DMS79 (cell line): ENCODE measurements around the gene KCNB1.

Source experiments
- DNase-seq: peaks from one replicate; lab custom pipeline; 2025; lab: John Stamatoyannopoulos, UW

Gene KCNB1

GRCh38 chr20:49497398-49497669, 14.9 kb upstream of the KCNB1 start:
- no peak for DNase-seq

- DNase-seq: no peak
These were observed 14.3 kb upstream of the KCNB1 start for GRCh38 chr20:49496553-49497397.

GRCh38 chr20:49496043-49496442, 13.6 kb upstream of the KCNB1 start:
- DNase-seq: no peak

GRCh38 chr20:49490689-49491088, 8.2 kb upstream of the KCNB1 start:
- no peak for DNase-seq

- DNase-seq: no peak
These were observed 7.2 kb upstream of the KCNB1 start for GRCh38 chr20:49489688-49490087.

GRCh38 chr20:49486064-49486463, 3.6 kb upstream of the KCNB1 start:
- DNase-seq: no peak

GRCh38 chr20:49485563-49485962, 3.1 kb upstream of the KCNB1 start:
- DNase-seq: no peak

GRCh38 chr20:49484180-49485140, 2.0 kb upstream of the KCNB1 start:
- DNase-seq: peak; percentile 45

- DNase-seq: no peak
These were observed 1.2 kb upstream of the KCNB1 start for GRCh38 chr20:49483696-49484123.

GRCh38 chr20:49483018-49483695, 689 bp upstream of the KCNB1 start:
- DNase-seq: no peak

GRCh38 chr20:49482173-49482572, 295 bp downstream of the KCNB1 start:
- no peak for DNase-seq

- DNase-seq: no peak
These were observed 1.4 kb downstream of the KCNB1 start for GRCh38 chr20:49481116-49481515.

- no peak for DNase-seq
These were observed 2.2 kb downstream of the KCNB1 start for GRCh38 chr20:49480236-49480635.

- DNase-seq: no peak
These were observed 2.7 kb downstream of the KCNB1 start for GRCh38 chr20:49479785-49480184.

- no peak for DNase-seq
These were observed 3.4 kb downstream of the KCNB1 start for GRCh38 chr20:49478754-49479689.

GRCh38 chr20:49478266-49478665, 4.2 kb downstream of the KCNB1 start:
- no peak for DNase-seq

- DNase-seq: no peak
These were observed 5.3 kb downstream of the KCNB1 start for GRCh38 chr20:49477200-49477599.

GRCh38 chr20:49476016-49476355, 6.5 kb downstream of the KCNB1 start:
- DNase-seq: no peak

GRCh38 chr20:49475292-49476015, 7.0 kb downstream of the KCNB1 start:
- no peak for DNase-seq

GRCh38 chr20:49471397-49471796, 11.1 kb downstream of the KCNB1 start:
- no peak for DNase-seq

GRCh38 chr20:49470922-49471321, 11.5 kb downstream of the KCNB1 start:
- DNase-seq: no peak
